HUDEP-2 (cell line): ENCODE data around the gene AQP6.

Experiments used
- DNase-seq, 76 experiments: peaks; one replicate each; lab custom pipeline; 2025; ENCODE audit not compliant: unreplicated experiment in 76 of 76; lab: John Stamatoyannopoulos, UW

Gene AQP6

GRCh38 chr12:50025187-50026059, 52.7 kb downstream of the AQP6 start, which contains the start of gene RACGAP1:
Gene RACGAP1, minus strand, starts transcription at chr12:50025494. Its CDS starts 8,779 bp downstream, at chr12:50016715.
- DNase-seq = peak in 75 of 76 experiments; percentile 44 to 99 (median 94)

DNA sequence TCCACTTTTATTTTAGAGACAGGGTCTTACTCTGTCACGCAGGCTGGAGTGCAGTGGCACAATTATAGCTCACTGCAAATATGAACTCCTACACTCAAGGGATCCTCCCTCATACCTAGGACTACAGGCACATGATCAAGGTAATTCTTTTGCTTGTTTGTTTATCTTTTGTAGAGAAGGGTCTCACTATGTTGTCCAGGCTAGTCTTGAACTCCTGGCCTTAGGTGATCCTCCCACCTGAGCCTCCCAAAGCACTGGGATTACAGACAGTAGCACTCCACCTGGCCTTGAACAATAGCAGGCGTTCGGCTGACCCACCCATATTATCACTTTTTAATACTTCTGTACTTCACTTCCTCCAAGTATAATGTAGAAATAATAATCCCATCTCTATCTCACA, 53.9 kb downstream of the AQP6 start:
- DNase-seq = no peak
